Left lung (tissue), 10 donors: Measurements from ENCODE around the gene KCNAB2. TPM values are rescaled to one million over a fixed set of nuclear protein-coding genes. Genes with fewer than 3 reads are reported as not detected.

Source experiments
- ATAC-seq: fragments of 200-7000 bp; cut with Tn5 transposase; one replicate; pipeline ENCODE4 v1.9.1; 2020; ENCODE audit warnings: moderate library complexity
- DNase-seq, 4 donors: peaks; one replicate each; pipeline ENCODE4 v3.0.0-alpha.2; 2013 to 2020
- H3K27ac ChIP-seq, 2 donors: fragments of 200-600 bp; sonication (generic) in 1 of 2; one replicate each; pipeline versions ENCODE4 v1.5.0 to v1.8.0; 2020 to 2021
- H3K27me3 ChIP-seq, 2 donors: fragments of 200-600 bp; sonication (generic) in 1 of 2; one replicate each; pipeline versions ENCODE4 v1.5.0 to v1.8.0; 2020 to 2021
- H3K36me3 ChIP-seq, 2 donors: fragments of 200-600 bp; sonication (generic) in 1 of 2; one replicate each; pipeline versions ENCODE4 v1.5.0 to v1.8.0; 2020 to 2021
- H3K4me1 ChIP-seq, 2 donors: fragments of 200-600 bp; one replicate each; pipeline ENCODE4 v1.8.0; 2021
- H3K4me3 ChIP-seq, 2 donors: fragments of 200-600 bp; sonication (generic) in 1 of 2; one replicate each; pipeline versions ENCODE4 v1.5.0 to v1.8.0; 2020 to 2021; ENCODE audit warnings: mild to moderate bottlenecking in 1 of 2
- H3K9me3 ChIP-seq, 2 donors: fragments of 200-600 bp; sonication (generic) in 1 of 2; one replicate each; pipeline versions ENCODE4 v1.5.0 to v1.8.0; 2020 to 2021
- CTCF ChIP-seq, 2 donors: fragments of 200-600 bp; sonication (generic) in 1 of 2; IDR thresholded peaks; one replicate each; pipeline versions ENCODE4 v1.5.0 to v1.8.0; 2021; ENCODE audit warnings: antibody characterized with exemption in 2 of 2
- intact Hi-C, 2 donors: fragments of 100-400 bp; cut with DNase I; formaldehyde crosslinking; loops; one replicate each; pipeline versions ENCODE4 v1.11.2 to v1.14.2; 2022
- polyA plus RNA-seq, 6 donors: library from polyadenylated mRNA; unstranded; fragments of 120-200 nt; gene quantifications; one replicate each; pipeline ENCODE4 v1.2.1, GENCODE V29; 2013; ENCODE audit not compliant: insufficient read length in 6 of 6
- total RNA-seq, 2 donors: library from RNA; stranded (reverse); fragmentation: NEBNext Ultra II Directional; extraction: Animal tissue kit (Norgen Biotek cat#: 25700); gene quantifications; one replicate each; pipeline ENCODE4 v1.2.1, GENCODE V29; 2021
- donor health status: DM: no; HTN: yes; CAD: no.
- donor health status: DM: no; HTN: no; CAD: no.

The KCNAB2 gene
- total and polyA plus RNA-seq, 8 donors: 5.6 to 82.5 (median 6.7) TPM

- no peak overlapping the region for H3K27ac ChIP-seq
- no peak for TF ChIP-seq CTCF (IDR thresholded peaks at IDR 0.05)
- H3K36me3 ChIP-seq: peaks cover 0 to 80% of the 10 kb centered on the region in 2 donors
- peaks cover 0 to 26% of the 10 kb centered on the region in 2 donors for H3K27me3 ChIP-seq
- H3K4me3 ChIP-seq: no peak overlapping the region
- no peaks in the 10 kb centered on the region for H3K4me1 ChIP-seq
- H3K9me3 ChIP-seq: no peaks in the 10 kb centered on the region
- intact Hi-C loops: no loop called here
- ATAC-seq (no peak), DNase-seq (peak in 1 of 4 donors; percentile 69)
These were observed 50.8 kb downstream of the KCNAB2 start for GRCh38 chr1:6096243-6097116.

GRCh38 chr1:6097117-6097595 is 51.5 kb downstream of the KCNAB2 start:
- Histone ChIP-seq H3K27ac (no peak overlapping the region), H3K27me3 (peaks cover 0 to 32% of the 10 kb centered on the region in 2 donors), H3K9me3 (no peaks in the 10 kb centered on the region), H3K4me3 (no peak overlapping the region), H3K4me1 (no peaks in the 10 kb centered on the region), H3K36me3 (peaks cover 0 to 73% of the 10 kb centered on the region in 2 donors)
- DNase-seq (peak in 1 of 4 donors; percentile 61), ATAC-seq (no peak)
- TF ChIP-seq CTCF (IDR thresholded peaks at IDR 0.05): no peak
- intact Hi-C loops: no loop called here

- Histone ChIP-seq H3K4me1 (no peaks in the 10 kb centered on the region), H3K9me3 (no peaks in the 10 kb centered on the region), H3K36me3 (peaks cover 0 to 66% of the 10 kb centered on the region in 2 donors), H3K27ac (no peak overlapping the region), H3K27me3 (peaks cover 0 to 39% of the 10 kb centered on the region in 2 donors), H3K4me3 (no peak overlapping the region)
- peak in 1 of 4 donors; percentile 45 for DNase-seq
- ATAC-seq: no peak
- TF ChIP-seq CTCF (IDR thresholded peaks at IDR 0.05): no peak
- intact Hi-C loops: no loop called here
These were observed 52.1 kb downstream of the KCNAB2 start for GRCh38 chr1:6097824-6098223.

GRCh38 chr1:6098303-6099215 is 52.9 kb downstream of the KCNAB2 start:
- H3K27me3 ChIP-seq: peaks cover 0 to 46% of the 10 kb centered on the region in 2 donors
- no peaks in the 10 kb centered on the region for H3K4me1 ChIP-seq
- TF ChIP-seq CTCF (IDR thresholded peaks at IDR 0.05): no peak
- ATAC-seq (no peak), DNase-seq (peak in 1 of 4 donors; percentile 63)
- H3K36me3 ChIP-seq: peaks cover 0 to 59% of the 10 kb centered on the region in 2 donors
- intact Hi-C loops: no loop called here
- H3K27ac ChIP-seq: no peak overlapping the region
- H3K4me3 ChIP-seq: no peak overlapping the region
- H3K9me3 ChIP-seq: no peaks in the 10 kb centered on the region
